ENCODE measurements around the gene USP40. TPM values are rescaled to one million over a fixed set of nuclear protein-coding genes. Genes with fewer than 3 reads are reported as not detected.
A peak's percentile ranks its signal among the peaks of the same experiment; 100 is the strongest.

The USP40 gene
- polyA plus RNA-seq, 2 of the 4 experiments (the other 2 are of a cell fraction): 22.9 to 57.0 TPM

GRCh38 chr2:233482616-233483015 lies 84.0 kb downstream of the USP40 start:
- H3K9me3 ChIP-seq: peaks cover 36% of the 10 kb centered on the region
- DNase-seq (ENCODE audit: low read depth in 1 of 2, low spot score in 1 of 2) (no peak), ATAC-seq (no peak), FAIRE-seq (no peak)
- TF ChIP-seq, protein P1, sequence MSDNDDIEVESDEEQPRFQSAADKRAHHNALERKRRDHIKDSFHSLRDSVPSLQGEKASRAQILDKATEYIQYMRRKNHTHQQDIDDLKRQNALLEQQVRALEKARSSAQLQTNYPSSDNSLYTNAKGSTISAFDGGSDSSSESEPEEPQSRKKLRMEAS (IDR thresholded peaks at IDR 0.05): no peak
- TF ChIP-seq POLR2AphosphoS2 (conservative IDR thresholded peaks at IDR 0.05; ENCODE audit: low read length) (no peak), BHLHE40 (IDR thresholded peaks at IDR 0.05; ENCODE audit: low read depth, low read length) (no peak), PHF8 (IDR thresholded peaks at IDR 0.05; ENCODE audit: borderline replicate concordance, low read depth) (no peak), BCL3 (IDR thresholded peaks at IDR 0.05) (no peak), CEBPB (IDR thresholded peaks at IDR 0.05) (no peak), MAZ (IDR thresholded peaks at IDR 0.05; ENCODE audit: borderline replicate concordance, low read depth, low read length) (no peak), ZFP36 (IDR thresholded peaks at IDR 0.05; ENCODE audit: borderline replicate concordance, partially characterized antibody) (no peak), ZSCAN20 (CRISPR knock-in tag; IDR thresholded peaks at IDR 0.05) (no peak), PBX3 (IDR thresholded peaks at IDR 0.05) (no peak), POLR2A (IDR thresholded peaks at IDR 0.05; ENCODE audit: low read length) (no peak)
- POLR2A ChIA-PET: interaction anchor here (0.6 kb wide), 1 partner anchor 83 kb away, joined by 4 read pairs; no protein-coding TSS in a partner anchor
- no peak overlapping the region for H3K4me2 ChIP-seq
- H3K4me1 ChIP-seq: peaks cover 25% of the 10 kb centered on the region
- H3K27ac ChIP-seq: peak overlapping the region; percentile 65 to 98
- WGBS (ENCODE audit: missing lambda C conversion rate): 95% methylated on average over 5 of the region's 5 CpGs
- CTCF ChIA-PET: interaction anchor here (1.0 kb wide), 1 partner anchor 34 kb away, joined by 3 read pairs; no protein-coding TSS in a partner anchor
- no peak overlapping the region for H3K4me3 ChIP-seq

DNA sequence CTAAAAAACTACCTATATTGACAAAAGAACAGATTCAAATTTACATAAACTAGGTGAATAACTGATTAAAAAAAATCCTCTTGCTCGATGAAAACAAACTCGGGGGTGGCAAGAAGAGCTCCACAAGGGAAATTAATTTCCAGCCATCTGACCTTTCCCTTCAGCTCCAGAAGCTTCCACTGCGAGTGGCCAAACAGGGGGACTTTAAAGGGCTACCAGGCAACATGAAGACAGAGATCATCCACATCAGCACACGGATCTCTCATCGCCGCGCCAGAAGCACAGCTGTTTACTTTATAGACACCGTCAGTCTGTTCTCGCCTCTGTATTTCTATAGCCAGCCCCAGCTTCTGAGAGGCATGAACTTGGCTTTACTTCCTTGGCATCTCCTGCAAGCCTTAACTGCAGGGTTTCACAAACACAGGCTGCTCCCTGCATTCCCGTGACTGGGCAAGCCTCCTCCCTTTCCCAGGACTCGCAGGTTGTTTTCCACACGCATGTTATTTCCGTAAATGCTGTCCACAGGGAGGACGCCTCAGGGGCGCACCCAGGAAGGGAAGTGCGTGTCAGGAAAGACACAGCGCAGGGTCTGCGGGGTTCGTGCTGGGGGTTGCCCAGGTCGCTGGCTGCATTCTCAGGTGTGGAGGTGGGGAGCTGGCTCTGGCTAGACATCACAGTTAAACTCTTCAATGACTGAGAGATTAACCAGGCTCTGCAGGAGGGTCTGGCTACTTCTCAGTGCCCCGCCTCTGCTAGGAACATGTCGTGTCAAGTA lies 85.0 kb downstream of the USP40 start:
- FAIRE-seq (no peak), DNase-seq (ENCODE audit: low read depth in 1 of 2, low spot score in 1 of 2) (no peak), ATAC-seq (no peak)
- no peak overlapping the region for H3K4me3 ChIP-seq
- WGBS (ENCODE audit: missing lambda C conversion rate): 94% methylated on average over 22 of the region's 22 CpGs
- TF ChIP-seq, protein P2, sequence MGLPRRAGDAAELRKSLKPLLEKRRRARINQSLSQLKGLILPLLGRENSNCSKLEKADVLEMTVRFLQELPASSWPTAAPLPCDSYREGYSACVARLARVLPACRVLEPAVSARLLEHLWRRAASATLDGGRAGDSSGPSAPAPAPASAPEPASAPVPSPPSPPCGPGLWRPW (IDR thresholded peaks at IDR 0.05): no peak
- TF ChIP-seq FOSL2 (IDR thresholded peaks at IDR 0.05) (no peak), FOSL2 (CRISPR knock-in tag; IDR thresholded peaks at IDR 0.05) (no peak), ELK1 (IDR thresholded peaks at IDR 0.05; ENCODE audit: low read depth, low read length) (no peak), CBX8 (IDR thresholded peaks at IDR 0.05) (no peak)
- H3K9me3 ChIP-seq: peaks cover 36% of the 10 kb centered on the region
- POLR2A ChIA-PET: interaction anchor here (1.0 kb wide), 1 partner anchor 23 kb away, joined by 3 read pairs; no protein-coding TSS in a partner anchor
- peak overlapping the region; percentile 65 to 98 for H3K27ac ChIP-seq
- peaks cover 18% of the 10 kb centered on the region for H3K4me1 ChIP-seq
- CTCF ChIA-PET: interaction anchor here (0.7 to 1.6 kb wide), 6 partner anchors 12 to 351 kb away, joined by 3 to 5 read pairs (median 4); no protein-coding TSS in a partner anchor
- H3K4me2 ChIP-seq: no peak overlapping the region

- ChIA-PET POLR2A (interaction anchor here (1.0 kb wide), 1 partner anchor 22 kb away, joined by 3 read pairs; no protein-coding TSS in a partner anchor), CTCF (interaction anchor here (0.8 to 1.7 kb wide), 7 partner anchors 15 to 352 kb away, joined by 3 to 5 read pairs (median 4); no protein-coding TSS in a partner anchor)
- H3K27ac ChIP-seq: peak overlapping the region; percentile 65 to 98
- FAIRE-seq: no peak
- TF ChIP-seq SMC3 (IDR thresholded peaks at IDR 0.05) (peak; percentile 24; the same call in 2 of the 3 replicates), POLR2AphosphoS2 (conservative IDR thresholded peaks at IDR 0.05; ENCODE audit: low read length) (no peak), RAD21 (conservative IDR thresholded peaks at IDR 0.05 in 1 of 2, IDR thresholded peaks at IDR 0.05 in 1 of 2) (peak in 1 of 2 experiments; percentile 14; a peak in 1 of 5 replicates)
- H3K4me3 ChIP-seq: no peak overlapping the region
- H3K4me2 ChIP-seq: no peak overlapping the region
- peak; percentile 28 to 36; a peak in 3 of 6 replicates for ATAC-seq
- DNase-seq (ENCODE audit: low read depth in 1 of 2, low spot score in 1 of 2): peak in 1 of 2 experiments; percentile 46
- H3K4me1 ChIP-seq: peaks cover 9% of the 10 kb centered on the region
- 86% methylated on average over 21 of the region's 21 CpGs for WGBS (ENCODE audit: missing lambda C conversion rate)
- H3K9me3 ChIP-seq: peaks cover 35% of the 10 kb centered on the region
Observed at GRCh38 chr2:233480490-233481202, 85.9 kb downstream of the USP40 start.
